Upper lobe of left lung (tissue), 4 donors: Measurements from ENCODE around the gene VSTM2L.

Source experiments
- CTCF ChIP-seq, 6 experiments: fragments of 450-650 bp in 4 of 6; fragments of 200-600 bp in 2 of 6; sonication (generic) in 2 of 6; IDR thresholded peaks; one replicate each; pipeline ENCODE4 v1.5.1; 2016 to 2019; ENCODE audit warnings: antibody characterized with exemption in 6 of 6
- POLR2A ChIP-seq, 4 donors: fragments of 450-650 bp; IDR thresholded peaks; one replicate each; pipeline ENCODE4 v1.5.1; 2016 to 2017; ENCODE audit warnings: antibody characterized with exemption in 4 of 4, mild to moderate bottlenecking in 2 of 4

DNA sequence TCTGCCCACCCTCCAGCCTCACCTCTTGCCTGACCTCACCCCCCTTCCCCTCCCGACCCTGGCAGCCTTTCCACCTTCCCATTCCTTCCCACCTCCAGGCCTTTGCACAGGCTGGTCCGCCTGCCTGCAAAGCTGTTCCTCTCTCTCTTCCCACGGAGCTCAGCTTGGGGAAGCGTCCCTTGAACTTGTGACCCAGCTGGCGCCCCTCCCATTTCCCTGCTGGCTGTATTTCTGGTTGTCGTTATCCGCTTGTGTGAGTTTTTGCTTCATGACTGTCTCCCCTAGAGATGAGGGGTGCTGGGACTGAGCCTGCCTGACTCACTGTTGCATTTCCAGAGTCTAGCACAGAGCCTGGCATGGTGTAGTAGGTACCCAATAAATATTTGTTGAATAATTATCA is 32.5 kb downstream of the VSTM2L start:
- TF ChIP-seq POLR2A (IDR thresholded peaks at IDR 0.05) = no peak
- no peak for TF ChIP-seq CTCF (IDR thresholded peaks at IDR 0.05)
